ENCODE measurements around the gene SDHB.

The SDHB gene

GRCh38 chr1:17040135-17040534, 13.7 kb downstream of the SDHB start:
- no peak for DNase-seq (ENCODE audit: low read depth, low spot score)
- peaks cover 51% of the 10 kb centered on the region for H3K36me3 ChIP-seq (ENCODE audit: insufficient read depth, insufficient read length, low read length)
- H3K9ac ChIP-seq (ENCODE audit: insufficient read length, low read depth): no peak overlapping the region
- H3K4me1 ChIP-seq (ENCODE audit: insufficient read depth, insufficient read length): no peaks in the 10 kb centered on the region
- no peak for TF ChIP-seq SUZ12 (IDR thresholded peaks at IDR 0.05; ENCODE audit: extremely low read depth, insufficient read depth, insufficient read length)
- TF ChIP-seq ZNF274 (IDR thresholded peaks at IDR 0.05; ENCODE audit: low read depth, low read length): no peak
- no peak for TF ChIP-seq YY1 (IDR thresholded peaks at IDR 0.05; ENCODE audit: insufficient read depth, insufficient read length)
- no peaks in the 10 kb centered on the region for H3K27me3 ChIP-seq (ENCODE audit: insufficient read depth, insufficient read length)
- H3K4me3 ChIP-seq (ENCODE audit: insufficient read length, low read depth): no peak overlapping the region
- H3K9me3 ChIP-seq (ENCODE audit: insufficient read depth, low read length): no peaks in the 10 kb centered on the region

GRCh38 chr1:17039522-17039921, 14.3 kb downstream of the SDHB start:
- Histone ChIP-seq H3K9me3 (ENCODE audit: insufficient read depth, low read length) (no peaks in the 10 kb centered on the region), H3K4me3 (ENCODE audit: insufficient read length, low read depth) (no peak overlapping the region), H3K9ac (ENCODE audit: insufficient read length, low read depth) (no peak overlapping the region), H3K27me3 (ENCODE audit: insufficient read depth, insufficient read length) (no peaks in the 10 kb centered on the region), H3K36me3 (ENCODE audit: insufficient read depth, insufficient read length, low read length) (peaks cover 50% of the 10 kb centered on the region), H3K4me1 (ENCODE audit: insufficient read depth, insufficient read length) (no peaks in the 10 kb centered on the region)
- TF ChIP-seq ZNF274 (IDR thresholded peaks at IDR 0.05; ENCODE audit: low read depth, low read length): no peak
- no peak for TF ChIP-seq SUZ12 (IDR thresholded peaks at IDR 0.05; ENCODE audit: extremely low read depth, insufficient read depth, insufficient read length)
- no peak for TF ChIP-seq YY1 (IDR thresholded peaks at IDR 0.05; ENCODE audit: insufficient read depth, insufficient read length)
- DNase-seq (ENCODE audit: low read depth, low spot score): no peak

GRCh38 chr1:17033481-17033880, 20.4 kb downstream of the SDHB start:
- DNase-seq (ENCODE audit: low read depth, low spot score): no peak
- peaks cover 40% of the 10 kb centered on the region for H3K36me3 ChIP-seq (ENCODE audit: insufficient read depth, insufficient read length, low read length)
- H3K4me1 ChIP-seq (ENCODE audit: insufficient read depth, insufficient read length): no peaks in the 10 kb centered on the region
- H3K9me3 ChIP-seq (ENCODE audit: insufficient read depth, low read length): no peaks in the 10 kb centered on the region
- H3K27me3 ChIP-seq (ENCODE audit: insufficient read depth, insufficient read length): no peaks in the 10 kb centered on the region
- TF ChIP-seq SUZ12 (IDR thresholded peaks at IDR 0.05; ENCODE audit: extremely low read depth, insufficient read depth, insufficient read length) (no peak), YY1 (IDR thresholded peaks at IDR 0.05; ENCODE audit: insufficient read depth, insufficient read length) (no peak), ZNF274 (IDR thresholded peaks at IDR 0.05; ENCODE audit: low read depth, low read length) (no peak)
- H3K4me3 ChIP-seq (ENCODE audit: insufficient read length, low read depth): no peak overlapping the region
- H3K9ac ChIP-seq (ENCODE audit: insufficient read length, low read depth): no peak overlapping the region

- Histone ChIP-seq H3K9me3 (ENCODE audit: insufficient read depth, low read length) (no peaks in the 10 kb centered on the region), H3K27me3 (ENCODE audit: insufficient read depth, insufficient read length) (no peaks in the 10 kb centered on the region), H3K4me1 (ENCODE audit: insufficient read depth, insufficient read length) (no peaks in the 10 kb centered on the region), H3K4me3 (ENCODE audit: insufficient read length, low read depth) (no peak overlapping the region), H3K9ac (ENCODE audit: insufficient read length, low read depth) (no peak overlapping the region), H3K36me3 (ENCODE audit: insufficient read depth, insufficient read length, low read length) (peaks cover 47% of the 10 kb centered on the region)
- TF ChIP-seq YY1 (IDR thresholded peaks at IDR 0.05; ENCODE audit: insufficient read depth, insufficient read length) (no peak), SUZ12 (IDR thresholded peaks at IDR 0.05; ENCODE audit: extremely low read depth, insufficient read depth, insufficient read length) (no peak), ZNF274 (IDR thresholded peaks at IDR 0.05; ENCODE audit: low read depth, low read length) (no peak)
- no peak for DNase-seq (ENCODE audit: low read depth, low spot score)
Measured at GRCh38 chr1:17032741-17033140, 21.1 kb downstream of the SDHB start.

- Histone ChIP-seq H3K4me1 (ENCODE audit: insufficient read depth, insufficient read length) (no peaks in the 10 kb centered on the region), H3K9ac (ENCODE audit: insufficient read length, low read depth) (no peak overlapping the region), H3K4me3 (ENCODE audit: insufficient read length, low read depth) (no peak overlapping the region), H3K36me3 (ENCODE audit: insufficient read depth, insufficient read length, low read length) (peaks cover 60% of the 10 kb centered on the region), H3K27me3 (ENCODE audit: insufficient read depth, insufficient read length) (no peaks in the 10 kb centered on the region), H3K9me3 (ENCODE audit: insufficient read depth, low read length) (no peaks in the 10 kb centered on the region)
- no peak for DNase-seq (ENCODE audit: low read depth, low spot score)
- TF ChIP-seq YY1 (IDR thresholded peaks at IDR 0.05; ENCODE audit: insufficient read depth, insufficient read length) (no peak), ZNF274 (IDR thresholded peaks at IDR 0.05; ENCODE audit: low read depth, low read length) (no peak), SUZ12 (IDR thresholded peaks at IDR 0.05; ENCODE audit: extremely low read depth, insufficient read depth, insufficient read length) (no peak)
Measured at GRCh38 chr1:17031436-17031835, 22.4 kb downstream of the SDHB start.

GRCh38 chr1:17030206-17030605, 23.6 kb downstream of the SDHB start:
- no peak for DNase-seq (ENCODE audit: low read depth, low spot score)
- no peaks in the 10 kb centered on the region for H3K4me1 ChIP-seq (ENCODE audit: insufficient read depth, insufficient read length)
- peaks cover 70% of the 10 kb centered on the region for H3K36me3 ChIP-seq (ENCODE audit: insufficient read depth, insufficient read length, low read length)
- H3K27me3 ChIP-seq (ENCODE audit: insufficient read depth, insufficient read length): no peaks in the 10 kb centered on the region
- TF ChIP-seq YY1 (IDR thresholded peaks at IDR 0.05; ENCODE audit: insufficient read depth, insufficient read length) (no peak), ZNF274 (IDR thresholded peaks at IDR 0.05; ENCODE audit: low read depth, low read length) (no peak), SUZ12 (IDR thresholded peaks at IDR 0.05; ENCODE audit: extremely low read depth, insufficient read depth, insufficient read length) (no peak)
- H3K9me3 ChIP-seq (ENCODE audit: insufficient read depth, low read length): no peaks in the 10 kb centered on the region
- no peak overlapping the region for H3K9ac ChIP-seq (ENCODE audit: insufficient read length, low read depth)
- H3K4me3 ChIP-seq (ENCODE audit: insufficient read length, low read depth): no peak overlapping the region

- H3K36me3 ChIP-seq (ENCODE audit: insufficient read depth, insufficient read length, low read length): peaks cover 75% of the 10 kb centered on the region
Measured at GRCh38 chr1:17028662-17029188, 25.1 kb downstream of the SDHB start.

More at GRCh38 chr1:17028662-17029188, 25.1 kb downstream of the SDHB start:
- Histone ChIP-seq H3K4me1 (ENCODE audit: insufficient read depth, insufficient read length) (no peaks in the 10 kb centered on the region), H3K9ac (ENCODE audit: insufficient read length, low read depth) (no peak overlapping the region), H3K9me3 (ENCODE audit: insufficient read depth, low read length) (no peaks in the 10 kb centered on the region), H3K27me3 (ENCODE audit: insufficient read depth, insufficient read length) (no peaks in the 10 kb centered on the region), H3K4me3 (ENCODE audit: insufficient read length, low read depth) (no peak overlapping the region)
- no peak for DNase-seq (ENCODE audit: low read depth, low spot score)
- TF ChIP-seq ZNF274 (IDR thresholded peaks at IDR 0.05; ENCODE audit: low read depth, low read length) (no peak), YY1 (IDR thresholded peaks at IDR 0.05; ENCODE audit: insufficient read depth, insufficient read length) (no peak), SUZ12 (IDR thresholded peaks at IDR 0.05; ENCODE audit: extremely low read depth, insufficient read depth, insufficient read length) (no peak)
